ENCODE data around the gene RNU4-1.
"Not testable (repeated sequence)": the region's sequence is repeated elsewhere in the genome, so short reads cannot be mapped to it uniquely, and the experiment has no call there.

- TF ChIP-seq, protein P1, sequence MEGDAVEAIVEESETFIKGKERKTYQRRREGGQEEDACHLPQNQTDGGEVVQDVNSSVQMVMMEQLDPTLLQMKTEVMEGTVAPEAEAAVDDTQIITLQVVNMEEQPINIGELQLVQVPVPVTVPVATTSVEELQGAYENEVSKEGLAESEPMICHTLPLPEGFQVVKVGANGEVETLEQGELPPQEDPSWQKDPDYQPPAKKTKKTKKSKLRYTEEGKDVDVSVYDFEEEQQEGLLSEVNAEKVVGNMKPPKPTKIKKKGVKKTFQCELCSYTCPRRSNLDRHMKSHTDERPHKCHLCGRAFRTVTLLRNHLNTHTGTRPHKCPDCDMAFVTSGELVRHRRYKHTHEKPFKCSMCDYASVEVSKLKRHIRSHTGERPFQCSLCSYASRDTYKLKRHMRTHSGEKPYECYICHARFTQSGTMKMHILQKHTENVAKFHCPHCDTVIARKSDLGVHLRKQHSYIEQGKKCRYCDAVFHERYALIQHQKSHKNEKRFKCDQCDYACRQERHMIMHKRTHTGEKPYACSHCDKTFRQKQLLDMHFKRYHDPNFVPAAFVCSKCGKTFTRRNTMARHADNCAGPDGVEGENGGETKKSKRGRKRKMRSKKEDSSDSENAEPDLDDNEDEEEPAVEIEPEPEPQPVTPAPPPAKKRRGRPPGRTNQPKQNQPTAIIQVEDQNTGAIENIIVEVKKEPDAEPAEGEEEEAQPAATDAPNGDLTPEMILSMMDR (IDR thresholded peaks at IDR 0.05; ENCODE audit: low read depth, low read length, poor library complexity, severe bottlenecking): not testable (repeated sequence)
- TF ChIP-seq EZH2phosphoT487 (IDR thresholded peaks at IDR 0.05; ENCODE audit: borderline replicate concordance, low read length): not testable (repeated sequence)
Measured at GRCh38 chr12:120336392-120336791, 43.4 kb upstream of the RNU4-1 start.

All from DOHH2 (cell line).